Measurements from ENCODE around the gene ERCC4.

GRCh38 chr16:13958474-13958873, 38.5 kb downstream of the ERCC4 start:
- TF ChIP-seq CTCF (IDR thresholded peaks at IDR 0.05) (no peak), POLR2A (IDR thresholded peaks at IDR 0.05) (no peak)

Data from Peyer's patch (tissue), 4 donors.